Superior temporal gyrus (tissue), 1 donor: ENCODE results near the gene EYA2.

Experiments used
- DNase-seq: peaks from one replicate; pipeline ENCODE4 v3.0.0-alpha.2; 2016; ENCODE audit errors: extremely low spot score

The EYA2 gene

GRCh38 chr20:47007826-47008655, 113.4 kb downstream of the EYA2 start:
- DNase-seq = no peak

DNA sequence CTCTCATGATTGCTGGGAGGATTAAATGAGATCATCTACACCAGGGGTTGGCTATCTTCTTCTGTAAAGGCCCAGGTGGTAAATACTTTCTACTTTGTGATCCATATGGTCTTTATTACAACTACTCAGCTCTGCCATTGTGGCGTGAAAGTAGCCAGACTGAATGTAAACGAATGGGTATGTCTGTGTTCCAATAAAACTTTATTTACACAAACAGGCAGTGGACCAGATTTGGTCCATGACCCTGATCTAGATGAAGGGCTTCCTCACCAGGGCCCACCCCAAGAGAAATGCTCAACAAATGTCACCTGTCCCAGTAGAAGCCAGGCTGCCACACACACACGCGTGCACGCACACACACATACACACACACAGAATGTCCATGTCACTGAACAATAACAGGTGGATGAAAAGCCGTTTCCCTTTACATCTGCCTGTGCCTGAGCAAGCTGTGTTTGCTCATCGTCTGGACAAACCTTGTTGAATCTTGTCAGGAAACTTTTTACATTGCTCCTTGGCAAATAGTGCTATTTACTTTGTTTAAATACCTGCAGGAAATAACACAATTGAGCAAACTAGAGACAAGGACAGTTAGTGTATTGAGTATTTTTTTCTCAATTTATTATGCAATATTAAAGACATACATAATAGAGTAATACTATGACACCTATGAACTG, 114.3 kb downstream of the EYA2 start:
- DNase-seq = no peak

- DNase-seq = no peak
Measured at GRCh38 chr20:47009784-47010183, 115.1 kb downstream of the EYA2 start.

- DNase-seq = no peak
Measured at GRCh38 chr20:47011984-47012383, 117.3 kb downstream of the EYA2 start.

DNA sequence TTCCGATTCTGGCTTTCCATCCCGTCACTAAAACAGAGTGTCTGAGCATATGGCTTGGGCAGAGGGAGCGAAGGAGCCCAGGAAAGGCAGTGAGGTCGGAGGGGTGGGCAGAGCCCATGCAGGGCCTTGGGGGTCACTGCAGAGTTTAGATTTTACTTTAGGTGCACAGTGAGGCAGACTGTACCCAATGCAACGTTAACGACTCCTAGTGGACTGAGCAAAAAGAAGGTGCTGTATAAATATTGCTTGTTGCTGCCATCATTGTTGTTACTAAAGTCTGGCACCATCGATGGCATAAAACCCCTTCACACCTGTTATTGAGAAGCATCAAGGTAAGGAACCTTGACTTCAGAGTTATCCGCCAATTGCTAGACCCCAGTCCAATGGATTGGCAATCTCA, 119.0 kb downstream of the EYA2 start:
- DNase-seq = no peak

DNA sequence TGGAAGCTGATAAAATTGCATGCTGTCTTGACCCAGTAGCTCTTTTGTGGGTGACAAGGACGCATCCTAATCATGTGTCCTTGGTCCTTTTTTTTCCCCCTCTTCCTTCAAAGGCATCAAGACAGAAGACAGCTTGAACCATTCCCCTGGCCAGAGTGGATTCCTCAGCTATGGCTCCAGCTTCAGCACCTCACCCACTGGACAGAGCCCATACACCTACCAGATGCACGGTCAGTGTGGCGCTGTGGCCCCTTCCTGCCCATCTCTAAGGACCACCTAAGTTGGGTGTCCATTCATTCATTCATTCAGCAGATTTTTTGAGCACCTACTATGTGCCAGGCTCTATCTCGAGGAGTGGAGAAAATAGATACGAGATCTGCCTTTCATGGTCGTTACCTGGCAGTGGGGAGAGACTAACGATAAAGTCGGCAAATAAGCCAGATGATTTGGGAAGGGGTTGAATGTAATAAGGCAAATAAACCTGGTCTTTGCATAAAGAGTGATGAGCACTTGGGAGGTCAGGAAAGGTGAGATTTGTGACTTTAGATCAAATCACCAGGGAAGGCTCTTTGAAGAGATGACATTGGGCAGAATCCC, 121.5 kb downstream of the EYA2 start:
- DNase-seq = no peak

DNA sequence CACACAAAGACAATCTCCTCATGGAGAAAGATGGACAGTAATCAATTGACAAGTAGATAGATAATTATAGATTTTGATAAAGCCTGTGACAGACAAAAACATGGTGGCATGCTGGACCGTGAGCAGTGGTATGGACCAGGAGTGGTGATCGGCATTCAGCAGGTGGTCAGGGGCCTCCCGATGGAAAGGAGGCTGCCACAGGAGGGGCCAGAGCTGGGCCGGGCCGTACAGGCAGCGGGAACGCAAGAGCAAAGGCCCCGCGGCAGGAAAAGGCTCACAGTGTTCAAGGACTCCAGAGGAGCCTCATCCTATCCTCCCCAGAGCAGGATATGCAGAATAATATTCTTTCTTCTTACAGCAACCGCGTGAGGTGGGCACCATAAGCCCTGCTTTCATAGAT, 123.7 kb downstream of the EYA2 start:
- DNase-seq = no peak

GRCh38 chr20:47019121-47019824, 124.6 kb downstream of the EYA2 start:
- no peak for DNase-seq

DNA sequence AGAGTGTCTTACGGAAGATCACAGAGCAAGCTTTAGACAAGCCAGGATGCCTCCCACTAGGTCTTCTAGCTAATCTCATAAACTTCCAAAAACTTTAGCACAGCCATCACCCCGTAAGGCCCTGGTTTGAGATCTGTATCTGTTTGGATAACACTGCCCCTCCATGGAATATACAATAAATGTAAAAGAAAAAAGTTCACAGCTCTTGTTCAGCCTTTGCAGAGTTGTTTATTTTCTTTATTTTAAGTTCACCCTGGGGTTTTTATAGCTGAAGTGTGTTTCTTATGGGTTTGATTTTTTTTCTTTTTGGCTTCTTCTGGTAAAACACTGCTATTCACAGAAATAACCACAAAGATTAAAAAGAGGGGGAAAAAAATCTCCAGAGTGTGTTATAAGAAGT, 125.6 kb downstream of the EYA2 start:
- no peak for DNase-seq

DNA sequence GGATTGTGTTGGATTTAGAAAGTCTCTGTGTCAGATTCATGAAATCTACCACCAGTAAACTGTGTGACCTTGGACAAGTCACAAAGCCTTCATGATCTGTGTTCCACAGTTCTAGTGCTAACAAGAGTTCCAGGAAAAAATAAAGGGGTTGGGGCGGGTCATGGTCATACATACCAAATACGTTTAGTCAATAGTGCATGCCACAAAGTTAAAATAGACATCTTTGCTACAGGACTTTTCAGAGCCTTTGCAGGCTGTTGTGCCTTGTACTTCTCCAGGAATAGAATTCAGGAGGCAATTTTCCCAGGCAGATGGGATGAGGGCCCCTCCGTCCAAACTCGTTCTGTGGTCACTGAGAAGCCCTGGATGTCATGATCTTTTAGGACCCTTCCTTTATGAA, 127.2 kb downstream of the EYA2 start:
- DNase-seq = no peak

GRCh38 chr20:47024461-47024937, 129.9 kb downstream of the EYA2 start:
- no peak for DNase-seq

GRCh38 chr20:47027042-47027441, 132.4 kb downstream of the EYA2 start:
- DNase-seq = no peak

- DNase-seq = no peak
Measured at GRCh38 chr20:47027456-47027855, 132.8 kb downstream of the EYA2 start.

DNA sequence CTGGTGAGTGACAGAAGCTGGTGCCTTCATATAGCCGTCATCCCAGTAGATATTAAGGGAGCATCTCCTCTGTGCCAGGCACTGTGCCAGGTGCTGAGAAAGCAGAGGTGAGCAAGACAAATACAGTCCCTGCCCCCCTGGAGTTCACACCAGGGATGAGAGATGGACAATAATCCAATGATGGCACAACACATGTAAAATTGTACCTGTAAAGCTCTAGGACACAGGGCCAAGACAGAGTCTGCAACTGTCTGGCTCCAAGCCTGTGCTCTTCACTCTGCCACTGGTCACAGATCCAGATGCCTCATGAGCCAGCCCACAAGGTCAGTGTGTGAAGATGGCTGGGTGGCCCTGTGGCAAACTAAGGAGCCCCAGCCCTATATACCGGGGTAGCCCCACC, 133.8 kb downstream of the EYA2 start:
- DNase-seq = no peak

DNA sequence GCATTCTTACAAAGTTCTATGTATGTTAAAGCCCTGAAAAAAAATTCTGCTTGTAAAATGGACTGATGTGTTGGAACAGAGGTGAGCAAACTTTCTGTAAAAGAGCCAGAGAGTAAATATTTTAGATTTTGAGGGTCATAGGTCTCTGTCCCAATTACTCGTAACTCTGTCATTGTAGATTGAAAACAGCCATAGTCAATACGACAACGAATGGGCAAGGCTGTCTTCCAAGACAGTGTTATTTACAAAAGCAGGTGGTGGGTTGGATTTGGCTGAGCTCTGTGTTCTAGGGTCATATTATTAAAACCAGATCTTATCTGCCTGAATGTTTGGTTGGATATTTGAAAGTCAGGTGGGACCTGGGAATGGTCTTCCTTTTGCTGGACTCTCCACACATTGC, 135.2 kb downstream of the EYA2 start:
- no peak for DNase-seq

GRCh38 chr20:47030271-47030810, 135.7 kb downstream of the EYA2 start:
- DNase-seq = no peak

GRCh38 chr20:47031004-47031403, 136.4 kb downstream of the EYA2 start:
- DNase-seq = no peak

DNA sequence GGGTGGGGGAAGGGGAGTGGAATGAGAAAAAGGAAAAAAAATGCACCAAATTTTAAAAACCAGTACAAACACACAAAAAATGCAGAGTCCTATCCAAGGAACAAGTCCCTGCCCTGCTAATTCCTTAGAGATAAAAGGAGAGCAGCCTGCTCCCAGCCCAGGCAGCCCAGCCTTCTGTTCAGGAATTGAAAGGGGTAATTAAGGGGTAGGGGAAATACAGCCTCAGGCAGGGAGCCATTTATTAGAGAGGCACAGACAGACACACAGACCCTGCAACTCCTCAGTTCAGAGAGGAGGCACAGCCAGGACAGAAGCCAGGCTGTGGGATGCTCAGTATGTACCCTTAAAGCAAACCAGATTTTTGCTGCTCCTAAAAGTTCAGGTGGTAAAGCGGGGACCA, 137.2 kb downstream of the EYA2 start:
- no peak for DNase-seq

- DNase-seq = no peak
Measured at GRCh38 chr20:47032933-47033578, 138.4 kb downstream of the EYA2 start.

DNA sequence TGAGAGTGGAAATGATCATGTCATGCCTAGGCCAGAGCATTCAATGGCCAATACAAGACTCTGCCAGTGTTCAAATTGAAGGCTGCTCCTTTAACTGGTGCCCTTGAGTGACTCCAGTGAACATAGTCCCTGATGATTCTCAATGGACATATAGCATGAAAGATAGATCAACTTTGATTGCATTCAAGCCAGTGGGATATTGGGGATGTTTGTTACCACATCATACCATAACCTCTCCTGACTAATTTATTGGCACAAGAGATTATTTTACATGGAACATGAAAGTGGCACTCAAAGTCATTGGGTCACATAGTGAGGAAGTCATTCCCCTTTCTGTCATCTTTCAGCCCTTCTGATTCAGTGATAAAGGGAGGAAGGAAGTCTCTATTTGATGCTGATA, 139.0 kb downstream of the EYA2 start:
- DNase-seq = no peak

GRCh38 chr20:47035026-47035590, 140.5 kb downstream of the EYA2 start:
- DNase-seq = no peak
